ENCODE results near the gene PRELID2.

Gene PRELID2

GRCh38 chr5:145797336-145797735 is 37.8 kb downstream of the PRELID2 start:
- DNase-seq (ENCODE audit: low read depth), result no peak

GRCh38 chr5:145796318-145796717 is 38.8 kb downstream of the PRELID2 start:
- no peak for DNase-seq (ENCODE audit: low read depth)

GRCh38 chr5:145793574-145793973 is 41.6 kb downstream of the PRELID2 start:
- DNase-seq (ENCODE audit: low read depth), result no peak

- no peak for DNase-seq (ENCODE audit: low read depth)
These were observed 42.3 kb downstream of the PRELID2 start for GRCh38 chr5:145792840-145793239.

- DNase-seq (ENCODE audit: low read depth), result no peak
These were observed 43.3 kb downstream of the PRELID2 start for GRCh38 chr5:145791866-145792265.

- DNase-seq (ENCODE audit: low read depth), result no peak
These were observed 47.1 kb downstream of the PRELID2 start for GRCh38 chr5:145787996-145788395.

GRCh38 chr5:145787507-145787906 is 47.6 kb downstream of the PRELID2 start:
- no peak for DNase-seq (ENCODE audit: low read depth)

- DNase-seq (ENCODE audit: low read depth), result no peak
These were observed 48.1 kb downstream of the PRELID2 start for GRCh38 chr5:145787001-145787400.

GRCh38 chr5:145780982-145781381 is 54.2 kb downstream of the PRELID2 start:
- DNase-seq (ENCODE audit: low read depth), result no peak

- DNase-seq (ENCODE audit: low read depth), result no peak
These were observed 56.8 kb downstream of the PRELID2 start for GRCh38 chr5:145778144-145778900.

- no peak for DNase-seq (ENCODE audit: low read depth)
These were observed 57.6 kb downstream of the PRELID2 start for GRCh38 chr5:145777445-145778063.

GRCh38 chr5:145776886-145777285 is 58.3 kb downstream of the PRELID2 start:
- no peak for DNase-seq (ENCODE audit: low read depth)

GRCh38 chr5:145775893-145776444 is 59.2 kb downstream of the PRELID2 start:
- peak; percentile 87 for DNase-seq (ENCODE audit: low read depth)

GRCh38 chr5:145775411-145775810 is 59.7 kb downstream of the PRELID2 start:
- DNase-seq (ENCODE audit: low read depth), result no peak

- no peak for DNase-seq (ENCODE audit: low read depth)
These were observed 60.7 kb downstream of the PRELID2 start for GRCh38 chr5:145774442-145774841.

- DNase-seq (ENCODE audit: low read depth), result no peak
These were observed 62.7 kb downstream of the PRELID2 start for GRCh38 chr5:145772466-145772865.

- DNase-seq (ENCODE audit: low read depth), result no peak
These were observed 66.3 kb downstream of the PRELID2 start for GRCh38 chr5:145768863-145769262.

GRCh38 chr5:145764325-145764724 is 70.8 kb downstream of the PRELID2 start:
- no peak for DNase-seq (ENCODE audit: low read depth)

GRCh38 chr5:145762833-145763232 is 72.3 kb downstream of the PRELID2 start:
- DNase-seq (ENCODE audit: low read depth), result no peak

GRCh38 chr5:145761254-145761653 is 73.9 kb downstream of the PRELID2 start:
- no peak for DNase-seq (ENCODE audit: low read depth)

GRCh38 chr5:145760660-145761059 is 74.5 kb downstream of the PRELID2 start:
- DNase-seq (ENCODE audit: low read depth), result no peak

- no peak for DNase-seq (ENCODE audit: low read depth)
These were observed 82.2 kb downstream of the PRELID2 start for GRCh38 chr5:145752947-145753346.

- no peak for DNase-seq (ENCODE audit: low read depth)
These were observed 82.6 kb downstream of the PRELID2 start for GRCh38 chr5:145752534-145752933.

Measured in non-pigmented ciliary epithelial cell (primary cell).